Peyer's patch (tissue), 4 donors: ENCODE measurements around the gene MARF1.

Experiments
- POLR2A ChIP-seq, 2 donors: fragments of 450-650 bp; IDR thresholded peaks; one replicate each; pipeline ENCODE4 v1.5.1; 2017; ENCODE audit warnings: antibody characterized with exemption in 2 of 2, mild to moderate bottlenecking in 2 of 2, moderate library complexity in 2 of 2
- TF ChIP-seq, protein P1 (sequence below), 6 experiments: fragments of 450-650 bp in 4 of 6; fragments of 200-600 bp in 2 of 6; sonication (generic) in 1 of 6; IDR thresholded peaks; one replicate each; pipeline ENCODE4 v1.5.1; 2017 to 2019; ENCODE audit warnings: antibody characterized with exemption in 6 of 6, mild to moderate bottlenecking in 3 of 6, moderate library complexity in 1 of 6

DNA sequence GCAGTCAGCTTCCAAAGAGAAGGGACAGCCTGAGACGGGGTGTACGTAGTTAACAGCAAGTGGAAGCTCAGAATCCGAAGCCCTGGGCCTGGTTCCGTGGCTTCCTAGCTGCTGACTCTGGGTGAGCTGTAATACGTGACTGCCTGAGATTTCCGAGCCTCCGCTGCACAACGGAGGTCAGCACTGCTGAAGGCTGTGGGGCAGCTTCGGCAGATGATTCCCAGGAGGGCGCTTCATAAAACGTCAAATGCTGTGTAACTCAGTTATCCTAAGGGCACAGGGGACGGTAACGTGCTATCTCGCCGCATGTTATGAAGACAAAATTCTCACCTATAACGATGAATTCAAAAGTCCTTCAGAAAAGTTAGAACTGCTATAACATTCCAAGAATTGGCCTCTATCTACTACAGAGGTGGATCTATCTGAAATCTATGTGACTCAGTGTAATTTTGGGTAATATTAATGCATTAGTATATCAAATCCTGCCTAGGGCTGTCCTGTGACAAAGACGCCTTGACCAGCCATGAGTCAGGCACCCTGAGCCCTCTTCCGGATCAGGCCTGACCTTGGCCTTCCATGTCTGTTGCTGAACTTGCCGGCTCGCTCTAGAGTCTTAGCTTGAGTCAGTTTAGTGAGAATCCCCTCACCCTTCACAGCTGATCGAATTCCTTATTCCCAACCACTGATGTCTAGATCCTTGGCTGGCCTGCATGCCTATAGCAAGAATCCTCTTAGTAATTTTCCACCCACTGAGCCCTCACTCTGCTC lies 43.5 kb downstream of the MARF1 start:
- TF ChIP-seq, protein P1, sequence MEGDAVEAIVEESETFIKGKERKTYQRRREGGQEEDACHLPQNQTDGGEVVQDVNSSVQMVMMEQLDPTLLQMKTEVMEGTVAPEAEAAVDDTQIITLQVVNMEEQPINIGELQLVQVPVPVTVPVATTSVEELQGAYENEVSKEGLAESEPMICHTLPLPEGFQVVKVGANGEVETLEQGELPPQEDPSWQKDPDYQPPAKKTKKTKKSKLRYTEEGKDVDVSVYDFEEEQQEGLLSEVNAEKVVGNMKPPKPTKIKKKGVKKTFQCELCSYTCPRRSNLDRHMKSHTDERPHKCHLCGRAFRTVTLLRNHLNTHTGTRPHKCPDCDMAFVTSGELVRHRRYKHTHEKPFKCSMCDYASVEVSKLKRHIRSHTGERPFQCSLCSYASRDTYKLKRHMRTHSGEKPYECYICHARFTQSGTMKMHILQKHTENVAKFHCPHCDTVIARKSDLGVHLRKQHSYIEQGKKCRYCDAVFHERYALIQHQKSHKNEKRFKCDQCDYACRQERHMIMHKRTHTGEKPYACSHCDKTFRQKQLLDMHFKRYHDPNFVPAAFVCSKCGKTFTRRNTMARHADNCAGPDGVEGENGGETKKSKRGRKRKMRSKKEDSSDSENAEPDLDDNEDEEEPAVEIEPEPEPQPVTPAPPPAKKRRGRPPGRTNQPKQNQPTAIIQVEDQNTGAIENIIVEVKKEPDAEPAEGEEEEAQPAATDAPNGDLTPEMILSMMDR (IDR thresholded peaks at IDR 0.05), result no peak
- no peak for TF ChIP-seq POLR2A (IDR thresholded peaks at IDR 0.05)
